ENCODE measurements around the gene TNRC6B.

The TNRC6B gene

GRCh38 chr22:40270031-40270430 is 92.3 kb downstream of the TNRC6B start:
- no peak overlapping the region for H3K27ac ChIP-seq (ENCODE audit: low read length)
- H3K9ac ChIP-seq (ENCODE audit: low read length) = no peak overlapping the region
- no peaks in the 10 kb centered on the region for H3F3A ChIP-seq (ENCODE audit: insufficient read depth, low read length)
- H3K4me2 ChIP-seq (ENCODE audit: low read depth, low read length) = no peak overlapping the region
- no peaks in the 10 kb centered on the region for H3K79me2 ChIP-seq (ENCODE audit: low read length)
- H3K9me3 ChIP-seq (replicated peaks; ENCODE audit: insufficient read depth, low read length) = no peaks in the 10 kb centered on the region
- no peaks in the 10 kb centered on the region for H3K9me2 ChIP-seq (replicated peaks; ENCODE audit: insufficient read depth, low read length)
- H3K36me3 ChIP-seq (replicated peaks; ENCODE audit: insufficient read depth, low read length) = no peaks in the 10 kb centered on the region
- H2AFZ ChIP-seq (ENCODE audit: low read length) = no peak overlapping the region
- no peaks in the 10 kb centered on the region for H3K27me3 ChIP-seq (replicated peaks; ENCODE audit: insufficient read depth, low read length)
- no peak overlapping the region for H3K4me3 ChIP-seq (ENCODE audit: low read length)
- H3K4me1 ChIP-seq (ENCODE audit: low read length) = no peaks in the 10 kb centered on the region
- no peak for DNase-seq
- TF ChIP-seq EZH2 (optimal IDR thresholded peaks at IDR 0.05; ENCODE audit: low read depth, low read length) = no peak
- no peaks in the 10 kb centered on the region for H4K20me1 ChIP-seq (ENCODE audit: insufficient read depth, low read length)

- H4K20me1 ChIP-seq (ENCODE audit: insufficient read depth, low read length) = no peaks in the 10 kb centered on the region
- no peak overlapping the region for H3K4me2 ChIP-seq (ENCODE audit: low read depth, low read length)
- H3K27me3 ChIP-seq (replicated peaks; ENCODE audit: insufficient read depth, low read length) = no peaks in the 10 kb centered on the region
- H3K4me3 ChIP-seq (ENCODE audit: low read length) = no peak overlapping the region
- H3K9me3 ChIP-seq (replicated peaks; ENCODE audit: insufficient read depth, low read length) = no peaks in the 10 kb centered on the region
- H2AFZ ChIP-seq (ENCODE audit: low read length) = no peak overlapping the region
- H3K9ac ChIP-seq (ENCODE audit: low read length) = no peak overlapping the region
- no peaks in the 10 kb centered on the region for H3K4me1 ChIP-seq (ENCODE audit: low read length)
- H3K79me2 ChIP-seq (ENCODE audit: low read length) = no peaks in the 10 kb centered on the region
- no peaks in the 10 kb centered on the region for H3F3A ChIP-seq (ENCODE audit: insufficient read depth, low read length)
- no peak for DNase-seq
- no peak overlapping the region for H3K27ac ChIP-seq (ENCODE audit: low read length)
- H3K36me3 ChIP-seq (replicated peaks; ENCODE audit: insufficient read depth, low read length) = no peaks in the 10 kb centered on the region
- no peaks in the 10 kb centered on the region for H3K9me2 ChIP-seq (replicated peaks; ENCODE audit: insufficient read depth, low read length)
- TF ChIP-seq EZH2phosphoT487 (IDR thresholded peaks at IDR 0.05; ENCODE audit: low read length) (no peak), CTCF (IDR thresholded peaks at IDR 0.05; ENCODE audit: low read length) (no peak), EZH2 (optimal IDR thresholded peaks at IDR 0.05; ENCODE audit: low read depth, low read length) (no peak)
Observed at GRCh38 chr22:40270748-40271373, 93.1 kb downstream of the TNRC6B start.

- Histone ChIP-seq H3K9me2 (replicated peaks; ENCODE audit: insufficient read depth, low read length) (no peaks in the 10 kb centered on the region), H3K36me3 (replicated peaks; ENCODE audit: insufficient read depth, low read length) (no peaks in the 10 kb centered on the region), H3K4me2 (ENCODE audit: low read depth, low read length) (no peak overlapping the region), H3K4me3 (ENCODE audit: low read length) (no peak overlapping the region), H2AFZ (ENCODE audit: low read length) (no peak overlapping the region), H3K27me3 (replicated peaks; ENCODE audit: insufficient read depth, low read length) (no peaks in the 10 kb centered on the region), H3K79me2 (ENCODE audit: low read length) (no peaks in the 10 kb centered on the region), H3K4me1 (ENCODE audit: low read length) (no peaks in the 10 kb centered on the region), H4K20me1 (ENCODE audit: insufficient read depth, low read length) (no peaks in the 10 kb centered on the region), H3K9me3 (replicated peaks; ENCODE audit: insufficient read depth, low read length) (no peaks in the 10 kb centered on the region), H3F3A (ENCODE audit: insufficient read depth, low read length) (no peaks in the 10 kb centered on the region), H3K9ac (ENCODE audit: low read length) (no peak overlapping the region), H3K27ac (ENCODE audit: low read length) (no peak overlapping the region)
- TF ChIP-seq EZH2 (optimal IDR thresholded peaks at IDR 0.05; ENCODE audit: low read depth, low read length) (no peak), CTCF (IDR thresholded peaks at IDR 0.05; ENCODE audit: low read length) (no peak), EZH2phosphoT487 (IDR thresholded peaks at IDR 0.05; ENCODE audit: low read length) (no peak)
- no peak for DNase-seq
Observed at GRCh38 chr22:40271440-40271839, 93.7 kb downstream of the TNRC6B start.

GRCh38 chr22:40273319-40273718 is 95.6 kb downstream of the TNRC6B start:
- no peaks in the 10 kb centered on the region for H3K27me3 ChIP-seq (replicated peaks; ENCODE audit: insufficient read depth, low read length)
- H3K79me2 ChIP-seq (ENCODE audit: low read length) = no peaks in the 10 kb centered on the region
- no peak overlapping the region for H2AFZ ChIP-seq (ENCODE audit: low read length)
- no peak overlapping the region for H3K27ac ChIP-seq (ENCODE audit: low read length)
- H3K9ac ChIP-seq (ENCODE audit: low read length) = no peak overlapping the region
- TF ChIP-seq EZH2phosphoT487 (IDR thresholded peaks at IDR 0.05; ENCODE audit: low read length) (no peak), CTCF (IDR thresholded peaks at IDR 0.05; ENCODE audit: low read length) (no peak), EZH2 (optimal IDR thresholded peaks at IDR 0.05; ENCODE audit: low read depth, low read length) (no peak)
- H3K4me1 ChIP-seq (ENCODE audit: low read length) = no peaks in the 10 kb centered on the region
- H3K36me3 ChIP-seq (replicated peaks; ENCODE audit: insufficient read depth, low read length) = no peaks in the 10 kb centered on the region
- H3K9me3 ChIP-seq (replicated peaks; ENCODE audit: insufficient read depth, low read length) = no peaks in the 10 kb centered on the region
- H3K9me2 ChIP-seq (replicated peaks; ENCODE audit: insufficient read depth, low read length) = no peaks in the 10 kb centered on the region
- peaks cover 4% of the 10 kb centered on the region; the same call in 1 of the 2 replicates for H3F3A ChIP-seq (ENCODE audit: insufficient read depth, low read length)
- no peak overlapping the region for H3K4me3 ChIP-seq (ENCODE audit: low read length)
- H3K4me2 ChIP-seq (ENCODE audit: low read depth, low read length) = no peak overlapping the region
- no peak for DNase-seq
- no peaks in the 10 kb centered on the region for H4K20me1 ChIP-seq (ENCODE audit: insufficient read depth, low read length)
